HepG2 (cell line): Measurements from ENCODE around the gene DUSP8. TPM values are rescaled to one million over a fixed set of nuclear protein-coding genes. Genes with fewer than 3 reads are reported as not detected.

Source experiments
- ATAC-seq: fragments of 200-7000 bp; cut with Tn5 transposase; 3 replicates; pipeline ENCODE4 v1.9.1; 2020; ENCODE audit warnings: mild to moderate bottlenecking, moderate library complexity
- BruUV-seq: library from RNA; stranded (reverse); fragments of 400-500 nt; replicated peaks from 2 replicates; lab custom pipeline; 2021; lab: Mats Ljungman, UMichigan
- CTCF ChIA-PET: fragments of 300-600 bp; formaldehyde crosslinking; extraction: SDS; loops from one replicate; lab custom pipeline; 2021; ENCODE audit warnings: low total read pairs, inconsistent platforms, low intra/inter-chr PET ratio; lab: Yijun Ruan, JAX
- POLR2A ChIA-PET: fragments of 350-600 bp; sonication (Branson Sonifier 250); formaldehyde crosslinking; loops from one replicate; lab custom pipeline; 2020; ENCODE audit warnings: antibody characterized with exemption, inconsistent platforms; lab: Yijun Ruan, JAX
- DNase-seq: peaks from one replicate; pipeline ENCODE4 v3.0.0-alpha.2; 2015; ENCODE audit warnings: low spot score
- FAIRE-seq: peaks from 3 replicates; lab custom pipeline; 2011; peaks lifted over from hg19 to GRCh38; lab: Jason Lieb, UNC
- H2AFZ ChIP-seq: one replicate; pipeline ENCODE4 v1.6.1; 2011; ENCODE audit warnings: low read length, inconsistent platforms
- H3K27ac ChIP-seq: fragments of 300-600 bp; 3 replicates; pipeline ENCODE4 v1.8.0; 2011; ENCODE audit warnings: mixed run types, mild to moderate bottlenecking, mixed read lengths, low read length, inconsistent platforms; ENCODE audit not compliant: insufficient read depth; ENCODE audit errors: extremely low read length
- H3K27me3 ChIP-seq, 2 experiments: fragments of 200-600 bp in 1 of 2; 2 replicates in 1 of 2; 3 replicates in 1 of 2; pipeline versions ENCODE4 v1.6.0 to v1.8.0; 2011; ENCODE audit warnings: low read length in 2 of 2, mild to moderate bottlenecking in 2 of 2, moderate library complexity in 2 of 2, inconsistent platforms in 1 of 2; ENCODE audit not compliant: insufficient read depth in 2 of 2, control insufficient read depth in 1 of 2
- H3K36me3 ChIP-seq, 2 experiments: fragments of 200-600 bp in 1 of 2; replicated peaks in 1 of 2; 2 replicates in 1 of 2; 3 replicates in 1 of 2; pipeline versions ENCODE4 v1.5.1 to v1.8.0; 2011; ENCODE audit warnings: low read length in 2 of 2, inconsistent platforms in 1 of 2; ENCODE audit not compliant: insufficient read depth in 2 of 2, control insufficient read depth in 1 of 2
- H3K4me1 ChIP-seq: 2 replicates; pipeline ENCODE4 v1.5.1; 2012; ENCODE audit warnings: low read length, inconsistent platforms; ENCODE audit not compliant: insufficient read depth
- H3K4me2 ChIP-seq: 2 replicates; pipeline ENCODE4 v1.6.0; 2011; ENCODE audit warnings: low read depth, low read length, inconsistent platforms
- H3K4me3 ChIP-seq, 3 experiments: fragments of 200-600 bp in 1 of 3; sonication (generic), shearing (Covaris generic) in 1 of 3; replicated peaks in 1 of 3; 2 replicates each; pipeline ENCODE4 v1.5.1; 2011 to 2016; ENCODE audit warnings: low read length in 3 of 3, inconsistent platforms in 2 of 3, low read depth in 2 of 3, mild to moderate bottlenecking in 2 of 3, control low read depth in 1 of 3, mixed read lengths in 1 of 3; ENCODE audit not compliant: insufficient read depth in 1 of 3
- H3K79me2 ChIP-seq: one replicate; pipeline ENCODE4 v1.6.1; 2011; ENCODE audit warnings: low read length, inconsistent platforms; ENCODE audit not compliant: insufficient read depth
- H3K9ac ChIP-seq: 2 replicates; pipeline ENCODE4 v1.6.0; 2011; ENCODE audit warnings: mild to moderate bottlenecking, low read depth, low read length, inconsistent platforms; ENCODE audit not compliant: insufficient read depth
- H3K9me3 ChIP-seq: 2 replicates; pipeline ENCODE4 v1.5.1; 2012; ENCODE audit warnings: mild to moderate bottlenecking, low read length
- H4K20me1 ChIP-seq: 2 replicates; pipeline ENCODE4 v1.6.0; 2011; ENCODE audit warnings: inconsistent platforms, mild to moderate bottlenecking, low read length, moderate library complexity; ENCODE audit not compliant: insufficient read depth
- FOXC1 ChIP-seq: sonication (generic); formaldehyde crosslinking; IDR thresholded peaks from 2 replicates; pipeline ENCODE4 v1.8.0; 2022; ENCODE audit warnings: mild to moderate bottlenecking, missing genetic modification reagents, borderline replicate concordance
- NAIF1 ChIP-seq: sonication (generic); formaldehyde crosslinking; IDR thresholded peaks from 2 replicates; pipeline ENCODE4 v1.5.0; 2020; ENCODE audit warnings: mild to moderate bottlenecking, missing genetic modification reagents, borderline replicate concordance
- U2AF1 ChIP-seq: fragments of 200-400 bp; formaldehyde crosslinking; optimal IDR thresholded peaks from 2 replicates; pipeline ENCODE3; 2017; ENCODE audit warnings: mild to moderate bottlenecking, low read depth, low read length
- ZKSCAN8 ChIP-seq: IDR thresholded peaks from 2 replicates; pipeline ENCODE4 v1.6.1; 2016; ENCODE audit warnings: borderline replicate concordance, missing genetic modification reagents, missing compliant biosample characterization
- ZNF777 ChIP-seq: sonication (generic); formaldehyde crosslinking; IDR thresholded peaks from 2 replicates; pipeline ENCODE4 v1.4.0; 2020; ENCODE audit warnings: missing genetic modification reagents
- WGBS: methylation state at CpG from one replicate; pipeline ENCODE4 v1.1.6; 2017; ENCODE audit warnings: low lambda C conversion rate; 5-methylcytosine and 5-hydroxymethylcytosine counted together
- in situ Hi-C: cut with HindIII; loops from 2 replicates; pipeline ENCODE4 v1.10.0; 2017; ENCODE audit warnings: low pct_unique_long_range_greater_than_20kb; ENCODE audit not compliant: extremely low pct_ligation_motif_present
- intact Hi-C: fragments of 100-400 bp; cut with micrococcal nuclease; formaldehyde crosslinking; loops from one replicate; pipeline ENCODE4 v1.10.0; 2022; ENCODE audit not compliant: unreplicated experiment
- polyA plus RNA-seq, 8 experiments: library from polyadenylated mRNA; depleted of rRNA in 3 of 8; stranded (reverse) in 7 of 8; unstranded in 1 of 8; fragments of >200 nt; fragmentation: Illumina TruSeq in 4 of 8; extraction: Trizol in 4 of 8; gene quantifications; 2 replicates each; pipeline versions ENCODE4 v1.2.1 to v1.2.3, GENCODE V29; 2011 to 2016; ENCODE audit warnings: low read depth in 4 of 8, missing spikeins in 1 of 8, mixed read lengths in 1 of 8; ENCODE audit not compliant: insufficient read depth in 1 of 8
- total RNA-seq, 5 experiments: library from RNA; depleted of rRNA; stranded (reverse); fragments of >200 nt; fragmentation: Illumina TruSeq; extraction: Trizol; gene quantifications; 2 replicates each; pipeline ENCODE4 v1.2.3, GENCODE V29; 2016; ENCODE audit warnings: low read depth in 1 of 5
- TF ChIP-seq, protein P1 (sequence below): IDR thresholded peaks from 2 replicates; pipeline ENCODE4 v1.6.1; 2016; ENCODE audit warnings: low read depth, borderline replicate concordance

DUSP8 gene
- total and polyA plus RNA-seq, 2 of the 13 experiments (the other 11 are each of a cell fraction or from before 2014, with no cell fraction given), result 1.8 to 8.0 TPM

- TF ChIP-seq, protein P1, sequence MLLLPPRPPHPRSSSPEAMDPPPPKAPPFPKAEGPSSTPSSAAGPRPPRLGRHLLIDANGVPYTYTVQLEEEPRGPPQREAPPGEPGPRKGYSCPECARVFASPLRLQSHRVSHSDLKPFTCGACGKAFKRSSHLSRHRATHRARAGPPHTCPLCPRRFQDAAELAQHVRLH, result no peak
- TF ChIP-seq ZNF777 (CRISPR knock-in tag) (no peak), ZKSCAN8 (no peak)
- TF ChIP-seq, all 625 proteins: peak for 0
Observed at GRCh38 chr11:1534171-1534570, 37.9 kb downstream of the DUSP8 start (continued).

DNA sequence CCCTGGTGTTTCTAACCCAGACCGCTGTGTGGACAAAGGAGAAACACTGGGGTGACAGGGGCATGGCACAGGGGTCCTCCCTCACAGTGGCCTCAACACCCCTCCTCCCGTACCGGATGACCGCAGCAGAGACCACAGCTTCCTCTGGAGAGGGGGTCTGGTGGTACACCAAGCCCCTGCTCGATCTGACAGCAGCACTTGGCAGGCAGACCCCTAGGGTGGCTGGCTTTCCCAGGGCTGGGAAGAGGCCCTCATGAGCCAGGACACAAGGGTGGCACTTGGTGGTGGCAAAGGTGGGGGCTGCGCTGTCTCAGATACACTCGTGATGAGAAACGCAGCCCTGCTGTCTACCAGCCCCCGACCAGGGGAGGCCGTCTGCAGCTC, 38.7 kb downstream of the DUSP8 start:
- H4K20me1 ChIP-seq, result peaks cover 7% of the 10 kb centered on the region; the same call in 1 of the 2 replicates
- H3K36me3 ChIP-seq, result peaks cover 0 to 8% of the 10 kb centered on the region in 2 experiments; a peak in 1 of 5 replicates
- FAIRE-seq (no peak), DNase-seq (no peak), ATAC-seq (no peak)
- intact Hi-C loops (no loop called here), in situ Hi-C loops (no loop called here)
- H3K4me3 ChIP-seq, result no peak overlapping the region
- H3K79me2 ChIP-seq, result peaks cover 23% of the 10 kb centered on the region
- CTCF ChIA-PET, result no interaction called here
- WGBS, result 94% methylated on average over 5 of the region's 10 CpGs
- no peaks in the 10 kb centered on the region for H3K9me3 ChIP-seq
- no peak for TF ChIP-seq FOXC1 (CRISPR knock-in tag)
- no peak for TF ChIP-seq U2AF1
- no peak for TF ChIP-seq NAIF1 (CRISPR knock-in tag)
- no peak for TF ChIP-seq ZNF777 (CRISPR knock-in tag)
- H3K27me3 ChIP-seq, result peaks cover 0 to 4% of the 10 kb centered on the region in 2 experiments; a peak in 1 of 5 replicates
- H3K27ac ChIP-seq, result no peak overlapping the region
- BruUV-seq, result no TSS peak
- no peaks in the 10 kb centered on the region for H3K4me1 ChIP-seq
- H3K4me2 ChIP-seq, result no peak overlapping the region
- no peak overlapping the region for H3K9ac ChIP-seq
- H2AFZ ChIP-seq, result no peak overlapping the region
- POLR2A ChIA-PET, result no interaction called here
